Stimulated activated memory B cell treated with anti-CD40 and anti-IgM and Interleukin-4, amounts not matched to agents 10 μg/mL and 1 μg/mL and 100 μg/mL, for 72 hours (primary cell): ENCODE data around the gene CRADD.

Experiments used
- ATAC-seq: fragments of 150-1000 bp; cut with Tn5 transposase; 2 replicates; pipeline ENCODE4 v1.10.0; 2021
- H3K27ac Mint-ChIP-seq: one replicate; pipeline ENCODE4 v1.8.0; 2022; ENCODE audit warnings: mild to moderate bottlenecking, mixed read lengths
- H3K27me3 Mint-ChIP-seq: one replicate; pipeline ENCODE4 v1.8.0; 2022; ENCODE audit warnings: mixed read lengths
- H3K36me3 Mint-ChIP-seq: one replicate; pipeline ENCODE4 v1.8.0; 2022; ENCODE audit warnings: mixed read lengths
- H3K4me1 Mint-ChIP-seq: one replicate; pipeline ENCODE4 v1.8.0; 2022; ENCODE audit warnings: mixed read lengths
- H3K4me3 Mint-ChIP-seq: one replicate; pipeline ENCODE4 v1.8.0; 2022; ENCODE audit warnings: mild to moderate bottlenecking, moderate library complexity, mixed read lengths
- H3K9me3 Mint-ChIP-seq: one replicate; pipeline ENCODE4 v1.8.0; 2022; ENCODE audit warnings: mixed read lengths

CRADD gene

GRCh38 chr12:93663006-93663728, 14.0 kb upstream of the CRADD start:
- H3K36me3 Mint-ChIP-seq, result no peaks in the 10 kb centered on the region
- H3K27ac Mint-ChIP-seq, result no peak overlapping the region
- no peaks in the 10 kb centered on the region for H3K4me1 Mint-ChIP-seq
- no peak overlapping the region for H3K4me3 Mint-ChIP-seq
- H3K27me3 Mint-ChIP-seq, result no peaks in the 10 kb centered on the region
- no peaks in the 10 kb centered on the region for H3K9me3 Mint-ChIP-seq
- no peak for ATAC-seq

- Mint-ChIP-seq H3K27me3 (no peaks in the 10 kb centered on the region), H3K9me3 (peaks cover 4% of the 10 kb centered on the region), H3K4me1 (peaks cover 5% of the 10 kb centered on the region), H3K36me3 (no peaks in the 10 kb centered on the region), H3K4me3 (no peak overlapping the region), H3K27ac (no peak overlapping the region)
- ATAC-seq, result no peak
These were observed 13.5 kb upstream of the CRADD start for GRCh38 chr12:93663729-93664084.

- Mint-ChIP-seq H3K27me3 (no peaks in the 10 kb centered on the region), H3K4me1 (peaks cover 7% of the 10 kb centered on the region), H3K4me3 (no peak overlapping the region), H3K9me3 (peaks cover 5% of the 10 kb centered on the region), H3K36me3 (no peaks in the 10 kb centered on the region), H3K27ac (no peak overlapping the region)
- ATAC-seq, result no peak
These were observed 12.5 kb upstream of the CRADD start for GRCh38 chr12:93664573-93665138.

GRCh38 chr12:93667672-93668071, 9.5 kb upstream of the CRADD start:
- peaks cover 5% of the 10 kb centered on the region for H3K9me3 Mint-ChIP-seq
- no peaks in the 10 kb centered on the region for H3K36me3 Mint-ChIP-seq
- no peak overlapping the region for H3K27ac Mint-ChIP-seq
- ATAC-seq, result no peak
- H3K4me3 Mint-ChIP-seq, result no peak overlapping the region
- peaks cover 7% of the 10 kb centered on the region for H3K4me1 Mint-ChIP-seq
- H3K27me3 Mint-ChIP-seq, result peaks cover 1% of the 10 kb centered on the region

- Mint-ChIP-seq H3K4me1 (peaks cover 7% of the 10 kb centered on the region), H3K27me3 (peaks cover 14% of the 10 kb centered on the region), H3K36me3 (no peaks in the 10 kb centered on the region), H3K27ac (no peak overlapping the region), H3K9me3 (peaks cover 5% of the 10 kb centered on the region), H3K4me3 (no peak overlapping the region)
- peak; percentile 80 for ATAC-seq
These were observed 8.2 kb upstream of the CRADD start for GRCh38 chr12:93668919-93669418.

DNA sequence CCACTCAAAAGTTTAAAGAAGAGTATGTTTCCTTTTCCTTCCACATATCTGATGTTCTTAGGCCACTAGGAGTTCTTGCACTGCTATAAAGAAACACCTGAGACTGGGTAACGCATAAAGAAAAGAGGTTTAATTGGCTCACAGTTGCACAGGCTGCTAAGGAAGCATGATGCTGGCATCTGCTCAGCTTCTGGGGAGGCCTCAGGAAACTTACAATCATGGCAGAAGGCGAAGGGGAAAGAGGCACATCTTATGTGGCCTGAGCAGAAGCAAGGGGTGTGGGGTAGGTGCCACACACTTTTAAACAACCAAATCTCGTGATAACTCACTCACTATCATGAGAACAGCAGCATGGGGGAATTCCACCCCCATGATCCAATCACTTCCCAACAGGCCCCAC, 7.7 kb upstream of the CRADD start:
- Mint-ChIP-seq H3K36me3 (no peaks in the 10 kb centered on the region), H3K4me3 (no peak overlapping the region), H3K4me1 (peaks cover 7% of the 10 kb centered on the region), H3K27me3 (peaks cover 19% of the 10 kb centered on the region), H3K27ac (no peak overlapping the region), H3K9me3 (peaks cover 5% of the 10 kb centered on the region)
- ATAC-seq, result no peak

DNA sequence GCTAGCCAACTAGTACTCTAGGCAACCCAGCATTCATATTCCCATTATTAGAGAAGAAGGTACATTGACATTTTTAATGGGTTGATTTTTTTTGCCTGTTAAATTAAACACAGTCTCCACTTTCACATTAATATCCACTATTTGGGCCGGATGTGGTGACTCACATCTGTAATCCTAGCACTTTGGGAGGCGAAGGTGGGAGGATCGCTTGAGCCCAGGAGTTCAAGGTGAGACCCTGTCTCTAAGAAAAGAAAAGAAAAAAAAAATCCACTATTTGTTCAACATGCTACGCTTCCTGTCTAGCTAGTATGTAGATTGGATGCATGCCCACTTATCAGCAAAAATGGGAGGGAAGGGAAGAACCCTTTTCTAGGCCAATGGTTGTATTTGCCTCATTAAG, 7.1 kb upstream of the CRADD start:
- no peak overlapping the region for H3K27ac Mint-ChIP-seq
- H3K36me3 Mint-ChIP-seq, result no peaks in the 10 kb centered on the region
- H3K27me3 Mint-ChIP-seq, result peaks cover 22% of the 10 kb centered on the region
- ATAC-seq, result no peak
- H3K4me1 Mint-ChIP-seq, result peaks cover 7% of the 10 kb centered on the region
- H3K4me3 Mint-ChIP-seq, result no peak overlapping the region
- H3K9me3 Mint-ChIP-seq, result peaks cover 5% of the 10 kb centered on the region

DNA sequence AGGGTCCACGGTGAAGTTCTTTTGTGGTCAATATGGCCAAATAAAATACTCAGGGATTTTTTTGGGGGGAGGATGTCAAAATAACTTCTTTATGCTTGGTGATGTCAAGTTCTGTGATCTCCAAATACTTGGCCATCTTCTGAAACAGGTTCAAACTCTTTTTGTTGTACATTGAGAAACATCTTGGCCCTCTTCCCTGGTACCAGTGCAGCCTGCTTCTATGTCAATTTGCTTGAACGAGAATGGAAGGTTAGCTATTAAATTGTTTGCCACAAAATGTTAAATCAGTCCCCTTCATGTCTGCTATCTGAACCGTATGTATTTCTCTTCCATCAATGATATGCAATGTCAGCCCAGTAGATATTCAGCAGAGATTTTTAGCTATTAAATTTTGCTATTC, 6.1 kb upstream of the CRADD start:
- H3K27ac Mint-ChIP-seq, result no peak overlapping the region
- peaks cover 22% of the 10 kb centered on the region for H3K27me3 Mint-ChIP-seq
- no peak overlapping the region for H3K4me3 Mint-ChIP-seq
- H3K4me1 Mint-ChIP-seq, result peaks cover 7% of the 10 kb centered on the region
- ATAC-seq, result no peak
- no peaks in the 10 kb centered on the region for H3K36me3 Mint-ChIP-seq
- H3K9me3 Mint-ChIP-seq, result peaks cover 5% of the 10 kb centered on the region

GRCh38 chr12:93673084-93673483, 4.1 kb upstream of the CRADD start:
- H3K36me3 Mint-ChIP-seq, result no peaks in the 10 kb centered on the region
- no peak for ATAC-seq
- H3K4me1 Mint-ChIP-seq, result peaks cover 21% of the 10 kb centered on the region
- no peak overlapping the region for H3K4me3 Mint-ChIP-seq
- H3K27ac Mint-ChIP-seq, result no peak overlapping the region
- H3K9me3 Mint-ChIP-seq, result peaks cover 5% of the 10 kb centered on the region
- H3K27me3 Mint-ChIP-seq, result peaks cover 22% of the 10 kb centered on the region

GRCh38 chr12:93674386-93674785, 2.8 kb upstream of the CRADD start:
- H3K27me3 Mint-ChIP-seq, result peaks cover 22% of the 10 kb centered on the region
- H3K4me3 Mint-ChIP-seq, result no peak overlapping the region
- ATAC-seq, result no peak
- H3K9me3 Mint-ChIP-seq, result no peaks in the 10 kb centered on the region
- H3K4me1 Mint-ChIP-seq, result peaks cover 25% of the 10 kb centered on the region
- H3K27ac Mint-ChIP-seq, result no peak overlapping the region
- H3K36me3 Mint-ChIP-seq, result peaks cover 4% of the 10 kb centered on the region

DNA sequence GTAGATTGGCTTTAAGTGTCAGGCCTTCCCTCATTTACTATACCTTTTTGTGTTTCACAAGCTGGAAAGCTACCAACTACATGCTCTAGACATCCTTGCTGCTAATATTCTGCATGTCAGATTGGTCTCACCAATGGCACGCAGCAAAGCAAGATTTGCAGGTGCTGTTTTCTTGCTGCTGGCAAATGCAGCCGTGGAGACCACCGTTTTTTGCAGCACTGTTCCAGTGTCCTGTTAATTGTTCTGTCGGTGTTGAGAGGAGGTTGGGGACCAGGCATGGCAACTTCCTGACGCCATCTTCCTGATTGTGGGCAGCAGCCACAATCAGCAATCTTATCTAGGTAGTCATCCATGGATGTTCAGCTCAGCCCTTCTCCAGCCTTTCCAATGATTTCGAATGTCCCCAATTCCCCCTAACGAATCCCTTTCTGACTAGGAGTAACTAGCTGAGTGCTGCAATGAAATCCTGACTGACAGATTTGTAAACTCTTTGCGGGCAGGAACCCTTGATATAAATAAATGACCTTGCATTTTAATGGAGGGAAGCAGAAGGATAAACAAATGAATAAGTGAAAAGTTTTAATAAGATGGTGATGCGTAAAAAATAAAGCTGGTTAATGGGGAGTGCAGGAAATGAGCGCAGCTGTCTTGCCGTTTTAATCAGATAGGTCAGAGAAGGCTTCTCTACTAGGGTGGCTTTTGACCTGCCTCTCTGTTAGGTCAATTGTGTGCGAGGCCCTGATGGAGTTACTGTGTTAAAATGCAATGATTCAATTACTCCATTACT, 574 bp upstream of the CRADD start:
- Mint-ChIP-seq H3K4me3 (peak overlapping the region; percentile 100), H3K27me3 (peaks cover 22% of the 10 kb centered on the region), H3K36me3 (peaks cover 10% of the 10 kb centered on the region), H3K27ac (peak overlapping the region; percentile 100), H3K9me3 (no peaks in the 10 kb centered on the region), H3K4me1 (peaks cover 32% of the 10 kb centered on the region)
- ATAC-seq, result no peak

DNA sequence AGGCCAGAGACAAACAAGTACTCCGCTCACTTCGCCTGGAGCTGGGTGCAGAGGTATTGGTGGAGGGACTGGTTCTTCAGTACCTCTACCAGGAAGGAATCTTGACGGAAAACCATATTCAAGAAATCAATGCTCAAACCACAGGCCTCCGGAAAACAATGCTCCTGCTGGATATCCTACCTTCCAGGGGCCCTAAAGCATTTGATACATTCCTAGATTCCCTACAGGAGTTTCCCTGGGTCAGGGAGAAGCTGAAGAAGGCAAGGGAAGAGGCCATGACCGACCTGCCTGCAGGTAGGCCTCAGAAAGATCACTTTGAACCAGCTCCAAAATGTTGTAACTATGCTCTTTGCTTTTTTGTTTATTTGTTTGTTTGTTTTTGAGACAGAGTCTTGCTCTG, 1.6 kb downstream of the CRADD start:
- Mint-ChIP-seq H3K4me1 (peaks cover 32% of the 10 kb centered on the region), H3K4me3 (peak overlapping the region; percentile 24), H3K27me3 (peaks cover 9% of the 10 kb centered on the region), H3K27ac (peak overlapping the region; percentile 100), H3K9me3 (no peaks in the 10 kb centered on the region), H3K36me3 (peaks cover 16% of the 10 kb centered on the region)
- no peak for ATAC-seq

- Mint-ChIP-seq H3K27ac (peak overlapping the region; percentile 100), H3K9me3 (no peaks in the 10 kb centered on the region), H3K4me1 (peaks cover 36% of the 10 kb centered on the region), H3K36me3 (peaks cover 19% of the 10 kb centered on the region), H3K27me3 (peaks cover 3% of the 10 kb centered on the region), H3K4me3 (no peak overlapping the region)
- no peak for ATAC-seq
These were observed 2.2 kb downstream of the CRADD start for GRCh38 chr12:93679308-93679925.

- Mint-ChIP-seq H3K27me3 (no peaks in the 10 kb centered on the region), H3K9me3 (no peaks in the 10 kb centered on the region), H3K36me3 (peaks cover 21% of the 10 kb centered on the region), H3K4me1 (peaks cover 40% of the 10 kb centered on the region), H3K27ac (no peak overlapping the region), H3K4me3 (no peak overlapping the region)
- no peak for ATAC-seq
These were observed 2.8 kb downstream of the CRADD start for GRCh38 chr12:93680006-93680405.

DNA sequence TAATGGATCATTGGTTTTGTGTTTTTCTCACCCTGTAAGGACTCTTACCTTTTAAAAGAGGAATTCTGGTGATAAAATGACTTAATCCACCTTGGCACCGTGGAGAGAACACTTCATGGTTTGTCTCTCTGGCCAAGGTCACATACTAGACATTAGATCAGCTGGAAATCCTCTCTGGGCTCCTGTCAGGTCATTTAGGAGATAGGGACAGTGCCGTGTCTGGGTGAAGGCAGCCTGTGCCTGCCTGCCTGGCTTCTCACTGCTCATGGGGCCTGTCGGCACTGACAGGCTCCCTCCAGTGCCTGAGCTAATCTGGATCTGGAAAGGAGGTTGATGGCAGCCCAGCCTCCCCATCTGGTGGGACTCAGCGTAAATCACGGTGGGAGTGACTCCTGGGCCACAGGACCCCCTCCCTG, 5.7 kb downstream of the CRADD start:
- no peaks in the 10 kb centered on the region for H3K9me3 Mint-ChIP-seq
- peaks cover 29% of the 10 kb centered on the region for H3K36me3 Mint-ChIP-seq
- peaks cover 29% of the 10 kb centered on the region for H3K4me1 Mint-ChIP-seq
- no peaks in the 10 kb centered on the region for H3K27me3 Mint-ChIP-seq
- no peak overlapping the region for H3K4me3 Mint-ChIP-seq
- no peak overlapping the region for H3K27ac Mint-ChIP-seq
- ATAC-seq, result no peak
